OCI-LY7 (cell line): ENCODE results near the gene POLA2. TPM values are rescaled to one million over a fixed set of nuclear protein-coding genes. Genes with fewer than 3 reads are reported as not detected.

Source experiments
- BruUV-seq: library from RNA; stranded (reverse); fragments of 400-500 nt; replicated peaks from 2 replicates; lab custom pipeline; 2021; lab: Mats Ljungman, UMichigan
- CTCF ChIA-PET: fragments of 300-600 bp; sonication (Branson Sonifier 250); formaldehyde crosslinking; loops from one replicate; lab custom pipeline; 2022; ENCODE audit warnings: antibody characterized with exemption; ENCODE audit not compliant: unreplicated experiment; lab: Charles Lee
- POLR2A ChIA-PET: fragments of 300-600 bp; sonication (Branson Sonifier 250); formaldehyde crosslinking; loops from one replicate; lab custom pipeline; 2022; ENCODE audit warnings: antibody characterized with exemption; lab: Charles Lee
- DNase-seq: peaks from one replicate; pipeline ENCODE4 v3.0.0-alpha.2; 2015; ENCODE audit warnings: low spot score
- H2AFZ ChIP-seq: fragments of 200-600 bp; sonication (generic), shearing (Covaris generic); 2 replicates; pipeline ENCODE4 v1.6.1; 2014; ENCODE audit warnings: mild to moderate bottlenecking, antibody characterized with exemption, low read length, moderate library complexity
- H3K27ac ChIP-seq: fragments of 200-600 bp; sonication (generic); 2 replicates; pipeline ENCODE4 v1.5.1; 2014; ENCODE audit warnings: mixed run types, low read depth, mild to moderate bottlenecking, moderate library complexity, low read length, inconsistent platforms; ENCODE audit not compliant: poor library complexity, severe bottlenecking
- H3K36me3 ChIP-seq: fragments of 200-600 bp; sonication (generic); 2 replicates; pipeline ENCODE4 v1.6.1; 2014; ENCODE audit warnings: mild to moderate bottlenecking, antibody characterized with exemption, low read length, moderate library complexity, mixed read lengths; ENCODE audit not compliant: insufficient read depth
- H3K4me1 ChIP-seq: fragments of 200-600 bp; sonication (generic); 2 replicates; pipeline ENCODE4 v1.5.1; 2014; ENCODE audit warnings: mild to moderate bottlenecking, low read length; ENCODE audit not compliant: insufficient read depth, poor library complexity, severe bottlenecking
- H3K4me2 ChIP-seq: fragments of 200-600 bp; sonication (generic); 2 replicates; pipeline ENCODE4 v1.6.1; 2014; ENCODE audit warnings: mild to moderate bottlenecking, low read length
- H3K4me3 ChIP-seq: fragments of 200-600 bp; sonication (generic); 2 replicates; pipeline ENCODE4 v1.5.1; 2014; ENCODE audit warnings: mild to moderate bottlenecking, low read depth, low read length; ENCODE audit not compliant: poor library complexity, severe bottlenecking
- H3K79me2 ChIP-seq: fragments of 200-600 bp; sonication (generic); 2 replicates; pipeline ENCODE4 v1.6.1; 2016; ENCODE audit warnings: low read depth, mild to moderate bottlenecking, low read length, moderate library complexity, mixed read lengths; ENCODE audit not compliant: insufficient read depth
- H3K9me2 ChIP-seq: fragments of 200-600 bp; sonication (generic); 2 replicates; pipeline ENCODE4 v1.6.1; 2016; ENCODE audit warnings: mild to moderate bottlenecking, low read length, mixed read lengths; ENCODE audit not compliant: insufficient read depth
- H3K9me3 ChIP-seq: fragments of 200-600 bp; sonication (generic); 2 replicates; pipeline ENCODE4 v1.6.1; 2014; ENCODE audit warnings: mild to moderate bottlenecking, mixed run types, low read length, mixed read lengths
- H4K20me1 ChIP-seq: fragments of 200-600 bp; sonication (generic); 2 replicates; pipeline ENCODE4 v1.6.1; 2014; ENCODE audit warnings: mild to moderate bottlenecking, antibody characterized with exemption, low read length, moderate library complexity, mixed read lengths; ENCODE audit not compliant: insufficient read depth
- CTCF ChIP-seq: fragments of 200-600 bp; sonication (generic); conservative IDR thresholded peaks from 2 replicates; pipeline ENCODE4 v1.5.1; 2014; ENCODE audit warnings: mild to moderate bottlenecking, antibody characterized with exemption, low read length, moderate library complexity, mixed read lengths
- EZH2phosphoT487 ChIP-seq: fragments of 200-600 bp; sonication (generic); IDR thresholded peaks from 2 replicates; pipeline ENCODE4 v1.6.1; 2018; ENCODE audit warnings: low read depth, borderline replicate concordance, mild to moderate bottlenecking, mixed run types, antibody characterized with exemption, low read length, moderate library complexity, mixed read lengths
- intact Hi-C: fragments of 100-400 bp; cut with micrococcal nuclease; formaldehyde crosslinking; loops from one replicate; pipeline ENCODE4 v1.10.0; 2022; ENCODE audit not compliant: unreplicated experiment
- total RNA-seq, 2 experiments: library from RNA; depleted of rRNA in 1 of 2; stranded (reverse); fragments of >200 nt in 1 of 2; shearing (Covaris generic) in 1 of 2; gene quantifications; 2 replicates each; pipeline ENCODE4 v1.2.3, GENCODE V29; 2014 to 2022

POLA2 gene
- total RNA-seq, 2 experiments from 2014 or later: 47.5 to 89.1 TPM

DNA sequence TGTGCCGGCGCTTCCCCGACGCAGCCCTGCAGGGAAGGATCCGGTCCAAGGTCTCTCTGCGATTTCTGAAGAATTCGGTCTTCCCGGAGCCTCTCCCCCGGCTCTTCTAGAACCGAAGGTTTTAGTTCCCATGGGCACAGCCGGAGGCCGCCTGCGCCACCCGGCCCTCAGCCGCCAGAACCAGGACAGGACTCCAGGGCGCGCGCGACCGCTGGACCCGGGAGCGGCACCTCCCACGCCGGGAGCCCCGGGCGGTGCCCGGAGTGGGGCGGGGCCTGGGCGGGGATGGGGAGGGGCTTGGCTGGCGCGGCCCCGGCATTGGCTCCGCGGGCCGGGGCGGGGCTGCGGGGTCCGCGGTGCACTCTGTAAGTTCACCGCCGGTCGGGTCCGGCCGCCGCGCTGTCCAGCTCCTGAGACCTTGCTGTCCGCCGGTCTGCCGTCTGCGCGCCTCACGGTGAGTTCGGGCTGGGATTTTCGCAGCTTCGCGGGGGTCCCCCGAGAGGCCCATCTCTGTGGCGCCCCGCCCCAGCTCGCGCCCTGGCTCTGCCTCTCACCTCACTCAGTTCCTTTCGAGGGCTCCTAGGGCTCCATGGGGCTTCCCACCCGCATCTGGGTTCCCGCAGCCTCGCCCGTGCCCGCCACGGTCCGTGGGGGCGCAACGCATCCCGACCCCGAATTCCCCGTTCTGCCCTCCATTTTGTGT is 52.9 kb downstream of the POLA2 start, which contains the start of gene CDC42EP2:
Gene CDC42EP2, plus strand, starts transcription at position 366 of the 703 bp plus-strand sequence. CDS start 6,033 bp downstream, outside the sequence.
- Histone ChIP-seq H3K36me3 (no peaks in the 10 kb centered on the region), H4K20me1 (no peaks in the 10 kb centered on the region), H3K79me2 (no peaks in the 10 kb centered on the region), H3K9me3 (no peaks in the 10 kb centered on the region), H3K27ac (no peak within 1 kb of the TSS), H3K9me2 (no peaks in the 10 kb centered on the region), H3K4me1 (peaks cover 9% of the 10 kb centered on the region), H3K4me3 (peak within 1 kb of the TSS; percentile 74), H3K4me2 (peak within 1 kb of the TSS; percentile 96), H2AFZ (peak within 1 kb of the TSS; percentile 54)
- DNase-seq: peak; percentile 74
- no TSS peak for BruUV-seq
- ChIA-PET CTCF (interaction anchor here (0.5 to 0.9 kb wide), 4 partner anchors 15 to 108 kb away, joined by 3 to 5 read pairs (median 3); no protein-coding TSS in a partner anchor), POLR2A (interaction anchor here (1.2 to 2.9 kb wide), 2 partner anchors 19 to 23 kb away, joined by 3 to 8 read pairs; partner anchors contain the start of gene DPF2)
- intact Hi-C loops: loop anchor here (2.0 to 10.0 kb wide), 5 partner anchors 37 to 470 kb away; partner anchors contain the start of genes CDC42BPG, POLA2 and TM7SF2
- TF ChIP-seq EZH2phosphoT487 (no peak), CTCF (no peak)

DNA sequence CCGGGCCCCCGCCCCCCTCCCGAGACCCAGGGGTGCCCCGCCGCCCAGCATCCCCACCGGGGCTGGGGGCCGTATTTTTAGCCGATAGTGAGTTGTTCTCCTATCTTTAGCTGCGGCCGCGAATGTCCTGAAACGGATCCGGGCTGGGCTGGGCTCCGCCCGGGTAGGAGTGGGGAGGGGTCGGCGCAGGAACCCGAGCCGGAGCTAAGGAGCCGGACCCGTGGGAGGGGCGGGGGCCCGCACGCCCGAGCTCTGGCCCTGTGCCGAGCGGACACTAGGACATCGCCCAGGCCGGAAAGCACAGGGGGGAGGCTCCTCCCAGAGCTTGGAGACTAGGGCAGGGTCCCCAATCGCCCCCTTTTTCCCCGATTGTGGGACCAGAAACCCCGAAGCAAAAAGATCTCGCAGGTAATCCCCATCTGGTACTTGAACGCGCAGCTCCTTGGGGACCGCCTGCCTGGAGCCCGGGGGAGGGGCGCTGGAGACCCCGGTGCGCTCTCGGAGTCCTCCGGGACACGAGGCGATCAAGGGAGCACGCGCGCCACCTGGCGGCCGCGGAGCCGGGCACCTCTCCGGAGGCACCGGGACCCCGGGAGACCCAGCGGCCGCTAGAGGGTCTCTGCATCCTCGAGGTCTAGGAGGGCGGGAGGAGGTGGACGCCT is 53.6 kb downstream of the POLA2 start:
- TF ChIP-seq CTCF (peak; percentile 100), EZH2phosphoT487 (no peak)
- ChIA-PET CTCF (interaction anchor here (0.5 to 1.0 kb wide), 7 partner anchors 14 to 301 kb away, joined by 3 to 5 read pairs (median 3); partner anchors contain the start of gene ARL2), POLR2A (interaction anchor here (1.2 to 2.9 kb wide), 2 partner anchors 18 to 24 kb away, joined by 3 to 8 read pairs; partner anchors contain the start of gene DPF2)
- Histone ChIP-seq H2AFZ (peak overlapping the region; percentile 54), H4K20me1 (no peaks in the 10 kb centered on the region), H3K4me1 (peaks cover 9% of the 10 kb centered on the region), H3K4me2 (peak overlapping the region; percentile 96), H3K36me3 (no peaks in the 10 kb centered on the region), H3K4me3 (peak overlapping the region; percentile 74), H3K9me3 (no peaks in the 10 kb centered on the region), H3K79me2 (no peaks in the 10 kb centered on the region), H3K27ac (no peak overlapping the region), H3K9me2 (no peaks in the 10 kb centered on the region)
- intact Hi-C loops: loop anchor here (2.0 to 10.0 kb wide), 5 partner anchors 38 to 471 kb away; partner anchors contain the start of genes CDC42BPG, POLA2 and TM7SF2
- peak; percentile 86 for DNase-seq
- BruUV-seq: no TSS peak
